ENCODE results near the gene PRSS38. TPM values are rescaled to one million over a fixed set of nuclear protein-coding genes. Genes with fewer than 3 reads are reported as not detected.

The PRSS38 gene
- total RNA-seq, 2 donors from 2014 or later, result not detected

- Mint-ChIP-seq H3K36me3 (ENCODE audit: low read depth) (no peaks in the 10 kb centered on the region), H3K27me3 (ENCODE audit: insufficient read depth) (no peaks in the 10 kb centered on the region), H3K9me3 (peaks cover 14% of the 10 kb centered on the region), H3K4me1 (no peaks in the 10 kb centered on the region), H3K4me3 (no peak overlapping the region), H3K27ac (no peak overlapping the region)
- 79% methylated on average over 3 of the region's 3 CpGs; no CpG with 5 or more reads in 1 of the 2 experiments for WGBS, 2 experiments (ENCODE audit: insufficient coverage in 1 of 2, insufficient read length in 1 of 2)
- no peak for DNase-seq
- no peak for TF ChIP-seq CTCF (conservative IDR thresholded peaks at IDR 0.05)
- no peaks in the 10 kb centered on the region for H3K36me3 ChIP-seq (ENCODE audit: control insufficient read depth, insufficient read depth, low read length)
- no peak overlapping the region for H3K27ac ChIP-seq (ENCODE audit: low read depth, low read length)
- peaks cover 14% of the 10 kb centered on the region for H3K27me3 ChIP-seq (ENCODE audit: control insufficient read depth, insufficient read depth, low read length, poor library complexity, severe bottlenecking)
- peaks cover 6% of the 10 kb centered on the region for H3K9me3 ChIP-seq (ENCODE audit: control insufficient read depth, low read length)
- no peak overlapping the region for H3K9ac ChIP-seq (ENCODE audit: extremely low read depth, low read length, poor library complexity, severe bottlenecking)
- H3K4me1 ChIP-seq (ENCODE audit: control insufficient read depth, insufficient read depth, low read length), result no peaks in the 10 kb centered on the region
- H3K4me3 ChIP-seq (ENCODE audit: low read length), result no peak overlapping the region
These were observed 33.8 kb downstream of the PRSS38 start for GRCh38 chr1:227849251-227849650.

DNA sequence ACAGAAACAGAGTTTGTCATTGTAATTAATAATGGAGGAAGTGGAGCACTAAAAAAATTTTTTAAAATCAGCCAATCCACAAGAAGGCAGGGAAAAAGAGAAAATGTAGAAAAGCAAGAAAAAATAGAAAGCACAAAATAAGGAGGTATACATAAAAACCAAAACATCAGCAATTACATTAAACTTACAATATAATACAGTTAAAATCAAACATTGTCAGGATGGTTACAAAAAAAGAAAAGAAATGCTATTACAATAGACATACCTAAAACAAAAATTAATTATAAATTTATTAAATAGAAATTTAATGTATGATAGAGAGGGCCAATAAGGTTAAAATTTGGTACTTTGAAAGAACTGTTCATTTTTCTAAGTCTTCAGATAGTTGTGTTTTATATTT lies 38.7 kb downstream of the PRSS38 start:
- no peak for DNase-seq
- no peak overlapping the region for H3K4me3 ChIP-seq (ENCODE audit: low read length)
- peaks cover 12% of the 10 kb centered on the region for H3K27me3 ChIP-seq (ENCODE audit: control insufficient read depth, insufficient read depth, low read length, poor library complexity, severe bottlenecking)
- Mint-ChIP-seq H3K4me1 (no peaks in the 10 kb centered on the region), H3K36me3 (ENCODE audit: low read depth) (no peaks in the 10 kb centered on the region), H3K4me3 (no peak overlapping the region), H3K9me3 (peaks cover 3% of the 10 kb centered on the region), H3K27me3 (ENCODE audit: insufficient read depth) (peaks cover 3% of the 10 kb centered on the region), H3K27ac (no peak overlapping the region)
- H3K27ac ChIP-seq (ENCODE audit: low read depth, low read length), result no peak overlapping the region
- TF ChIP-seq CTCF (conservative IDR thresholded peaks at IDR 0.05), result no peak
- no peaks in the 10 kb centered on the region for H3K9me3 ChIP-seq (ENCODE audit: control insufficient read depth, low read length)
- no peaks in the 10 kb centered on the region for H3K36me3 ChIP-seq (ENCODE audit: control insufficient read depth, insufficient read depth, low read length)
- no peak overlapping the region for H3K9ac ChIP-seq (ENCODE audit: extremely low read depth, low read length, poor library complexity, severe bottlenecking)
- no peaks in the 10 kb centered on the region for H3K4me1 ChIP-seq (ENCODE audit: control insufficient read depth, insufficient read depth, low read length)

- Mint-ChIP-seq H3K27me3 (ENCODE audit: insufficient read depth) (peaks cover 3% of the 10 kb centered on the region), H3K27ac (no peak overlapping the region), H3K9me3 (peaks cover 2% of the 10 kb centered on the region), H3K4me3 (no peak overlapping the region), H3K4me1 (no peaks in the 10 kb centered on the region), H3K36me3 (ENCODE audit: low read depth) (no peaks in the 10 kb centered on the region)
- Histone ChIP-seq H3K9ac (ENCODE audit: extremely low read depth, low read length, poor library complexity, severe bottlenecking) (no peak overlapping the region), H3K36me3 (ENCODE audit: control insufficient read depth, insufficient read depth, low read length) (no peaks in the 10 kb centered on the region), H3K4me1 (ENCODE audit: control insufficient read depth, insufficient read depth, low read length) (no peaks in the 10 kb centered on the region), H3K9me3 (ENCODE audit: control insufficient read depth, low read length) (no peaks in the 10 kb centered on the region), H3K27me3 (ENCODE audit: control insufficient read depth, insufficient read depth, low read length, poor library complexity, severe bottlenecking) (no peaks in the 10 kb centered on the region), H3K4me3 (ENCODE audit: low read length) (no peak overlapping the region), H3K27ac (ENCODE audit: low read depth, low read length) (no peak overlapping the region)
- DNase-seq, result no peak
- 88 to 90% methylated on average over 4 of the region's 4 CpGs for WGBS, 2 experiments (ENCODE audit: insufficient coverage in 1 of 2, insufficient read length in 1 of 2)
- no peak for TF ChIP-seq CTCF (conservative IDR thresholded peaks at IDR 0.05)
These were observed 40.2 kb downstream of the PRSS38 start for GRCh38 chr1:227855687-227856086.
